ENCODE results near the gene TMEM80. TPM values are rescaled to one million over a fixed set of nuclear protein-coding genes. Genes with fewer than 3 reads are reported as not detected.

TMEM80 gene
- total and polyA plus RNA-seq, 2 of the 8 experiments (the other 6 are each of a cell fraction or from before 2014, with no cell fraction given): 8.0 to 16.3 TPM

GRCh38 chr11:687751-688150 is 7.9 kb upstream of the TMEM80 start:
- Histone ChIP-seq H2AK5ac (ENCODE audit: low read depth, low read length) (no peak overlapping the region), H2AFZ (ENCODE audit: low read length) (no peak overlapping the region), H3K9ac (replicated peaks in 1 of 4; ENCODE audit: extremely low read depth in 1 of 4, low read depth in 3 of 4, low read length in 3 of 4) (no peak overlapping the region), H2BK120ac (replicated peaks; ENCODE audit: low read depth, low read length) (no peak overlapping the region), H3K23me2 (ENCODE audit: low read depth, low read length) (no peaks in the 10 kb centered on the region), H3K36me3 (ENCODE audit: control insufficient read depth in 2 of 4, insufficient read depth in 4 of 4, low read length in 3 of 4) (peaks cover 6 to 45% (median 26%) of the 10 kb centered on the region in 4 experiments; a peak in 7 of 8 replicates), H3K14ac (ENCODE audit: insufficient read length) (no peak overlapping the region), H3K79me1 (ENCODE audit: low read depth, low read length) (peaks cover 10% of the 10 kb centered on the region; the same call in 1 of the 2 replicates), H3K9me3 (ENCODE audit: insufficient read depth in 2 of 2, low read depth in 1 of 2, low read length in 1 of 2) (no peaks in the 10 kb centered on the region), H2BK5ac (ENCODE audit: low read depth, low read length) (no peak overlapping the region), H3K79me2 (ENCODE audit: control insufficient read depth in 1 of 2, insufficient read depth in 2 of 2, low read length in 2 of 2) (peaks cover 0 to 18% of the 10 kb centered on the region in 2 experiments; a peak in 2 of 4 replicates), H3K27me3 (replicated peaks in 1 of 4; ENCODE audit: control insufficient read depth in 3 of 4, extremely low read depth in 1 of 4, insufficient read depth in 3 of 4, low read length in 3 of 4) (no peaks in the 10 kb centered on the region), H2BK15ac (ENCODE audit: low read length) (no peak overlapping the region), H3K4ac (replicated peaks; ENCODE audit: insufficient read length, low read depth, low read length) (no peak overlapping the region), H3K27ac (ENCODE audit: low read depth, low read length) (no peak overlapping the region), H3K18ac (ENCODE audit: extremely low read depth, low read length) (no peak overlapping the region), H3K4me2 (ENCODE audit: insufficient read depth in 1 of 2, low read depth in 2 of 2, low read length in 2 of 2) (no peak overlapping the region), H4K20me1 (replicated peaks in 1 of 2; ENCODE audit: control insufficient read depth in 1 of 2, insufficient read depth in 2 of 2, low read length in 2 of 2) (peaks cover 7 to 9% of the 10 kb centered on the region in 2 experiments), H2BK12ac (ENCODE audit: low read depth, low read length) (no peak overlapping the region), H3K4me1 (replicated peaks in 1 of 4; ENCODE audit: control insufficient read depth in 3 of 4, insufficient read depth in 4 of 4, low read length in 3 of 4) (peaks cover 0 to 6% (median 0%) of the 10 kb centered on the region in 4 experiments; a peak in 3 of 7 replicates), H3K23ac (ENCODE audit: insufficient read length) (no peak overlapping the region), H2BK20ac (ENCODE audit: low read length) (no peak overlapping the region), H3K56ac (replicated peaks; ENCODE audit: insufficient read length, low read depth, low read length) (no peak overlapping the region), H4K5ac (ENCODE audit: insufficient read length, low read depth, low read length) (no peak overlapping the region), H4K8ac (ENCODE audit: extremely low read depth, insufficient read depth, low read length) (no peak overlapping the region), H3K4me3 (ENCODE audit: extremely low read depth in 1 of 4, insufficient read depth in 2 of 4, low read depth in 3 of 4, low read length in 4 of 4) (no peak overlapping the region), H4K91ac (replicated peaks; ENCODE audit: insufficient read length, low read length) (no peak overlapping the region)
- 90% methylated on average over 13 of the region's 13 CpGs; no CpG with 5 or more reads in 1 of the 2 experiments for WGBS, 2 experiments (ENCODE audit: extremely low coverage in 1 of 2, insufficient coverage in 1 of 2, insufficient read length in 1 of 2, insufficient replicate concordance in 2 of 2, low coverage in 1 of 2, low lambda C conversion rate in 2 of 2, missing lambda C conversion rate in 1 of 2)
- ChIA-PET CTCF (ENCODE audit: partially characterized antibody) (interaction anchor here (0.9 to 1.5 kb wide), 5 partner anchors 9 to 37 kb away, joined by 3 to 6 read pairs (median 3); no protein-coding TSS in a partner anchor), POLR2A (ENCODE audit: partially characterized antibody) (no interaction called here)
- DNase-seq (ENCODE audit: low read depth in 1 of 2, low spot score in 2 of 2) (no peak), FAIRE-seq (no peak)
- no peak for TF ChIP-seq KDM5A (IDR thresholded peaks at IDR 0.05; ENCODE audit: low read length)
- TF ChIP-seq ATF2 (IDR thresholded peaks at IDR 0.05; ENCODE audit: low read length): no peak
